CD4-positive, alpha-beta memory T cell (primary cell): ENCODE measurements around the gene DSC2. TPM values are rescaled to one million over a fixed set of nuclear protein-coding genes. Genes with fewer than 3 reads are reported as not detected.
"Not testable (repeated sequence)": the region's sequence is repeated elsewhere in the genome, so short reads cannot be mapped to it uniquely, and the experiment has no call there.

Experiments
- CTCF ChIA-PET: fragments of 350-600 bp; sonication (Branson Sonifier 250); formaldehyde crosslinking; loops from one replicate; lab custom pipeline; 2021; ENCODE audit warnings: inconsistent platforms; ENCODE audit not compliant: partially characterized antibody; lab: Charles Lee
- POLR2A ChIA-PET: fragments of 350-600 bp; sonication (Branson Sonifier 250); formaldehyde crosslinking; loops from one replicate; lab custom pipeline; 2021; ENCODE audit not compliant: partially characterized antibody; lab: Charles Lee
- DNase-seq, 5 donors: peaks; one replicate each; pipeline versions ENCODE4 v3.0.0 to v3.0.0-alpha.2; 2020 to 2022; ENCODE audit warnings: mixed read lengths in 1 of 5
- H3K27ac ChIP-seq: one replicate; pipeline ENCODE4 v1.7.0; 2013; ENCODE audit warnings: low read depth, low read length
- H3K27me3 ChIP-seq: 2 replicates; pipeline ENCODE4 v1.7.0; 2013; ENCODE audit warnings: mild to moderate bottlenecking, low read length, moderate library complexity; ENCODE audit not compliant: insufficient read depth
- H3K36me3 ChIP-seq: 2 replicates; pipeline ENCODE4 v1.7.0; 2013; ENCODE audit warnings: mild to moderate bottlenecking, low read length, moderate library complexity; ENCODE audit not compliant: insufficient read depth
- H3K4me1 ChIP-seq: 2 replicates; pipeline ENCODE4 v1.7.0; 2013; ENCODE audit warnings: mild to moderate bottlenecking, low read length, moderate library complexity; ENCODE audit not compliant: insufficient read depth
- H3K4me3 ChIP-seq, 2 donors: one replicate each; pipeline ENCODE4 v1.7.0; 2013; ENCODE audit warnings: low read length in 2 of 2, mild to moderate bottlenecking in 1 of 2
- H3K9me3 ChIP-seq, 2 donors: one replicate each; pipeline ENCODE4 v1.7.0; 2013; ENCODE audit warnings: low read length in 2 of 2, control low read depth in 1 of 2; ENCODE audit not compliant: control insufficient read depth in 1 of 2
- H3K27ac Mint-ChIP-seq, 7 donors: one replicate each; pipeline ENCODE4 v1.8.0; 2020 to 2021; ENCODE audit warnings: mixed read lengths in 7 of 7, mild to moderate bottlenecking in 6 of 7, inconsistent platforms in 3 of 7, moderate library complexity in 3 of 7
- H3K27me3 Mint-ChIP-seq, 2 donors: one replicate each; pipeline ENCODE4 v1.8.0; 2020 to 2021; ENCODE audit warnings: mixed read lengths in 2 of 2
- H3K36me3 Mint-ChIP-seq, 2 donors: one replicate each; pipeline ENCODE4 v1.8.0; 2020 to 2021; ENCODE audit warnings: mixed read lengths in 2 of 2, inconsistent platforms in 1 of 2, mild to moderate bottlenecking in 1 of 2
- H3K4me1 Mint-ChIP-seq, 4 donors: one replicate each; pipeline ENCODE4 v1.8.0; 2020 to 2021; ENCODE audit warnings: mixed read lengths in 4 of 4, mild to moderate bottlenecking in 1 of 4
- H3K4me3 Mint-ChIP-seq, 8 donors: one replicate each; pipeline ENCODE4 v1.8.0; 2020 to 2021; ENCODE audit warnings: mixed read lengths in 8 of 8, mild to moderate bottlenecking in 7 of 8, moderate library complexity in 6 of 8, inconsistent platforms in 3 of 8
- H3K9me3 Mint-ChIP-seq, 8 donors: one replicate each; pipeline ENCODE4 v1.8.0; 2020 to 2021; ENCODE audit warnings: mixed read lengths in 8 of 8, mild to moderate bottlenecking in 5 of 8, inconsistent platforms in 3 of 8, moderate library complexity in 1 of 8
- intact Hi-C: fragments of 100-400 bp; cut with micrococcal nuclease; formaldehyde crosslinking; loops from one replicate; pipeline ENCODE4 v1.15.1; 2023
- polyA plus RNA-seq, 2 donors: library from polyadenylated mRNA; unstranded; fragments of 300-500 nt; fragmentation: Illumina TruSeq; gene quantifications; one replicate each; pipeline ENCODE4 v1.2.3, GENCODE V29; 2021
- total RNA-seq, 2 experiments: library from RNA; stranded (reverse); gene quantifications; one replicate each; pipeline ENCODE4 v1.2.3, GENCODE V29; 2021

The DSC2 gene
- total and polyA plus RNA-seq, 4 experiments from 2014 or later: not detected

GRCh38 chr18:31129398-31130115 lies 27.3 kb upstream of the DSC2 start:
- no peak overlapping the region for H3K4me3 Mint-ChIP-seq
- peaks cover 0 to 10% (median 3%) of the 10 kb centered on the region in 8 donors for H3K9me3 Mint-ChIP-seq
- POLR2A ChIA-PET: no interaction called here
- no peak overlapping the region for H3K4me3 ChIP-seq
- intact Hi-C loops: no loop called here
- DNase-seq: no peak
- H3K9me3 ChIP-seq: no peaks in the 10 kb centered on the region
- H3K27me3 ChIP-seq: no peaks in the 10 kb centered on the region
- CTCF ChIA-PET: no interaction called here
- H3K27me3 Mint-ChIP-seq: no peaks in the 10 kb centered on the region
- no peaks in the 10 kb centered on the region for H3K36me3 ChIP-seq
- H3K27ac ChIP-seq: no peak overlapping the region
- H3K36me3 Mint-ChIP-seq: no peaks in the 10 kb centered on the region
- no peak overlapping the region for H3K27ac Mint-ChIP-seq
- H3K4me1 ChIP-seq: no peaks in the 10 kb centered on the region
- no peaks in the 10 kb centered on the region for H3K4me1 Mint-ChIP-seq

DNA sequence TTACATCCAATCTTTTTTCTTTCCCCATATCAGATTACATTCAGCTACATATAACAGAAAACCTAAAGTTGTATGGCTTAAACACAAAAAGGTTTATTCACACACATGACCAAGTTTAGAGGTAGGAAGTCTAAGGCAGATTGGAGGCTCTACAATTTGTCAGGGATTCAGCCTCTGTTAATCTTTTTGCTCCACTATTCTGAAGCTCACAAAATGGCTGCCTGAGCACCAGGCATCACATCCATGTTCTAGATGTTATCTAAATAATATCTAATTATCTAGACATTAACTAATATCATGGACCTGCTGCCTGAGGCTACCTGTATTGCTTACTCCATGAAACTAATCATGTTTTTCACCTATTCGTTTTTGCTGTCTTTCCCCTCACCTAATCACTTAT lies 23.7 kb upstream of the DSC2 start:
- DNase-seq: no peak
- no peaks in the 10 kb centered on the region for H3K27me3 ChIP-seq
- no peaks in the 10 kb centered on the region for H3K4me1 ChIP-seq
- H3K27ac ChIP-seq: no peak overlapping the region
- H3K4me3 Mint-ChIP-seq: no peak overlapping the region
- peaks cover 2 to 10% (median 5%) of the 10 kb centered on the region in 8 donors for H3K9me3 Mint-ChIP-seq
- H3K9me3 ChIP-seq: no peaks in the 10 kb centered on the region
- ChIA-PET POLR2A (no interaction called here), CTCF (no interaction called here)
- no peak overlapping the region for H3K4me3 ChIP-seq
- H3K27me3 Mint-ChIP-seq: no peaks in the 10 kb centered on the region
- no peak overlapping the region for H3K27ac Mint-ChIP-seq
- H3K36me3 Mint-ChIP-seq: no peaks in the 10 kb centered on the region
- intact Hi-C loops: no loop called here
- H3K4me1 Mint-ChIP-seq: no peaks in the 10 kb centered on the region
- H3K36me3 ChIP-seq: no peaks in the 10 kb centered on the region

GRCh38 chr18:31123125-31123524 lies 20.9 kb upstream of the DSC2 start:
- H3K4me1 ChIP-seq, DNase-seq, H3K4me3 Mint-ChIP-seq, H3K9me3 ChIP-seq, CTCF ChIA-PET, H3K27me3 ChIP-seq, H3K27ac ChIP-seq, POLR2A ChIA-PET, H3K4me1 Mint-ChIP-seq, H3K36me3 Mint-ChIP-seq, intact Hi-C loops, H3K27me3 Mint-ChIP-seq, H3K4me3 ChIP-seq, H3K36me3 ChIP-seq, H3K27ac Mint-ChIP-seq: not testable (repeated sequence)
- H3K9me3 Mint-ChIP-seq: peaks cover 0 to 18% (median 7%) of the 10 kb centered on the region in 8 donors

DNA sequence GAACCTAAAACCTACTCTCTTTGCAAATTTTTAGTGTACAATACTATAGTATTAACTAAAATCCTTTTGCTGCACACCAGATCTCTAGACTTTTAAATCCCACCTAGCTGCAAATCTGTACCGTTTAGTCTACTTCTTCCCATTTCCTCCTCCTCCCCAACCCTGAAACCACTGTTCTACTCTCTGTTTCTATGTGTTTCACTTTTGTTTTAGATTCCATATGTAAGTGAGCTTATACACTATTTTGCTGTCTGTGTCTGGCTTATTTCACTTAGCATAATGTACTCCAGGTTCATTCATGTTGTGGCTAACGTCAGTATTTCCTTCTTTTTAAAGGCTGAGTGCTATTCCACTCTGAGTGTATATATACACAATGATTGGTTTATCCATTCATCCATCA lies 18.4 kb upstream of the DSC2 start:
- peaks cover 5 to 23% (median 10%) of the 10 kb centered on the region in 8 donors for H3K9me3 Mint-ChIP-seq
- H3K9me3 ChIP-seq: no peaks in the 10 kb centered on the region
- POLR2A ChIA-PET: no interaction called here
- intact Hi-C loops: no loop called here
- no peaks in the 10 kb centered on the region for H3K4me1 Mint-ChIP-seq
- H3K36me3 ChIP-seq: no peaks in the 10 kb centered on the region
- no peaks in the 10 kb centered on the region for H3K4me1 ChIP-seq
- no peaks in the 10 kb centered on the region for H3K27me3 Mint-ChIP-seq
- no peak overlapping the region for H3K4me3 ChIP-seq
- no peak overlapping the region for H3K27ac ChIP-seq
- DNase-seq: no peak
- H3K36me3 Mint-ChIP-seq: no peaks in the 10 kb centered on the region
- H3K27me3 ChIP-seq: no peaks in the 10 kb centered on the region
- H3K4me3 Mint-ChIP-seq: no peak overlapping the region
- CTCF ChIA-PET: no interaction called here
- no peak overlapping the region for H3K27ac Mint-ChIP-seq

GRCh38 chr18:31116853-31117595 lies 14.8 kb upstream of the DSC2 start:
- Histone ChIP-seq H3K27me3 (no peaks in the 10 kb centered on the region), H3K36me3 (no peaks in the 10 kb centered on the region), H3K4me1 (no peaks in the 10 kb centered on the region), H3K9me3 (no peaks in the 10 kb centered on the region), H3K4me3 (no peak overlapping the region), H3K27ac (no peak overlapping the region)
- H3K27me3 Mint-ChIP-seq: no peaks in the 10 kb centered on the region
- H3K9me3 Mint-ChIP-seq: peaks cover 4 to 23% (median 7%) of the 10 kb centered on the region in 8 donors
- CTCF ChIA-PET: no interaction called here
- no peak overlapping the region for H3K27ac Mint-ChIP-seq
- DNase-seq: no peak
- no peaks in the 10 kb centered on the region for H3K36me3 Mint-ChIP-seq
- no peaks in the 10 kb centered on the region for H3K4me1 Mint-ChIP-seq
- intact Hi-C loops: no loop called here
- POLR2A ChIA-PET: no interaction called here
- H3K4me3 Mint-ChIP-seq: no peak overlapping the region

DNA sequence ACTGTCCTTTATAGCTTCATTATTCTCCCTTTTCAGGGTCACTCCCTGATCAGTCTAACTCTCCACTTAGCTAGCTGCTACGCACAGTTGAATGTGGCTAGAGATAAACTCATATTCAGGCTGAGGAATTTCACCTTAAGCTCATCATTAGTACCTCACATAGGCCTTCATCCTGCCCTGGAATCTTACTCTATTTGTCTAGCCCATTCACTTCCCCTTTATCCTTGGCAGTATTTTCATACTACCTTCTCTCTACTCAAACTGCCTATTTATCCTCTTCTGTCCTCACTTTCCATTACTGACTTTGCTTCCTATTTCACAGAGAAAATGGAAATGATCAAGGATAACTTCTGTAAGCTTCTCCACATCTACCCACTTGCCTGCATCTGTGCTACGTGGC lies 10.6 kb upstream of the DSC2 start:
- Histone ChIP-seq H3K27ac (no peak overlapping the region), H3K9me3 (no peaks in the 10 kb centered on the region), H3K27me3 (no peaks in the 10 kb centered on the region), H3K4me1 (no peaks in the 10 kb centered on the region), H3K4me3 (no peak overlapping the region), H3K36me3 (no peaks in the 10 kb centered on the region)
- Mint-ChIP-seq H3K27me3 (no peaks in the 10 kb centered on the region), H3K4me3 (no peak overlapping the region), H3K27ac (no peak overlapping the region), H3K9me3 (peaks cover 0 to 17% (median 6%) of the 10 kb centered on the region in 8 donors), H3K4me1 (no peaks in the 10 kb centered on the region), H3K36me3 (no peaks in the 10 kb centered on the region)
- DNase-seq: no peak
- ChIA-PET POLR2A (no interaction called here), CTCF (no interaction called here)
- intact Hi-C loops: no loop called here

GRCh38 chr18:31105733-31106132 lies 3.5 kb upstream of the DSC2 start:
- H3K4me1 ChIP-seq: no peaks in the 10 kb centered on the region
- ChIA-PET CTCF (no interaction called here), POLR2A (no interaction called here)
- intact Hi-C loops: no loop called here
- no peaks in the 10 kb centered on the region for H3K4me1 Mint-ChIP-seq
- H3K4me3 Mint-ChIP-seq: no peak overlapping the region
- H3K27ac Mint-ChIP-seq: no peak overlapping the region
- H3K36me3 ChIP-seq: no peaks in the 10 kb centered on the region
- DNase-seq: no peak
- no peak overlapping the region for H3K27ac ChIP-seq
- H3K36me3 Mint-ChIP-seq: no peaks in the 10 kb centered on the region
- H3K27me3 Mint-ChIP-seq: peaks cover 0 to 4% of the 10 kb centered on the region in 2 donors
- no peaks in the 10 kb centered on the region for H3K27me3 ChIP-seq
- H3K4me3 ChIP-seq: no peak overlapping the region
- H3K9me3 Mint-ChIP-seq: peaks cover 0 to 9% (median 6%) of the 10 kb centered on the region in 8 donors
- H3K9me3 ChIP-seq: no peaks in the 10 kb centered on the region
